Measurements from ENCODE around the gene RGS17. TPM values are rescaled to one million over a fixed set of nuclear protein-coding genes. Genes with fewer than 3 reads are reported as not detected.
"Not testable (repeated sequence)": the region's sequence is repeated elsewhere in the genome, so short reads cannot be mapped to it uniquely, and the experiment has no call there.

The RGS17 gene
- polyA plus RNA-seq, 1 donor, result 0.74 TPM

DNA sequence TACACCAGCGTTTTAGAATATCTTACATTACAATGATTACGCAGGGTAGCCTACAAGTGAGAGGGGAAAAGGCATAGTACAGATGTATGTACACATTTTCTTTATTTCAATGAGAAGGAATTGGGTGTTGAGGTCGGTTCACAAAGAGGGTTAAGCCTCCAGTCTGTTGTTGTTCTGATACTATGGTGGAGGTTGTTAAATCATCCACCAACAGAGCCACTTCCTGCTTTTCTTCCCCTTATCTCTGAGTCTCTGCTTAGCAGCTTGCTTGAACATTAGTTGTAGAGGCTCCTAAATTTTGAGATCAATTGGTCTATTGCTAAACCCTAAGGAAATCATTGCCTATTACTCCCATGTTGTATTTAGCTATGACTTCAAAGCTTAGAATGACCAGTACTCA is 7.3 kb downstream of the RGS17 start:
- no peak for DNase-seq

GRCh38 chr6:153121311-153121710 is 9.8 kb downstream of the RGS17 start:
- DNase-seq, result no peak

- DNase-seq, result no peak
Measured at GRCh38 chr6:153117986-153118879, 12.8 kb downstream of the RGS17 start.

GRCh38 chr6:153111082-153111481 is 20.0 kb downstream of the RGS17 start:
- not testable (repeated sequence) for DNase-seq

- DNase-seq, result not testable (repeated sequence)
Measured at GRCh38 chr6:153110612-153111011, 20.5 kb downstream of the RGS17 start.

GRCh38 chr6:153108315-153108714 is 22.8 kb downstream of the RGS17 start:
- no peak for DNase-seq

DNA sequence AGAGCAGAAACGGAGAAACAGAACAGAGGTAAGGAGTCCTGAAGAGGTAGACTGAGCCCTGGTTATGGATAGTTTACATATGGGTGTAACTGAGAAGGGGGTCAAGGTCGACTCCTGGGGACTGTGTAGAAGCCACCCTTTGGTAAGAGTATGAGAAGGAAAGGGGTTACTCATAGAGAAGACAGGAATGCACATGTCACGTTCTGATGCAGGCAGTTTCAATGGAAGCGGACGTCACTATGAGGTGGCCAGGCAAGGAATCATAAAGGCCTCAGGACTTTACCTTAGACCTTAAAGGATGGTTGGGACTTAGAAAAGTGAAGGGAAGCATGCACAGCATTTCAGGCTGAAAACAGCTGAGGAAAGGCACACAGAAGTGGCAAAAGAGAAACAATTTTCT is 25.1 kb downstream of the RGS17 start:
- no peak for DNase-seq

DNA sequence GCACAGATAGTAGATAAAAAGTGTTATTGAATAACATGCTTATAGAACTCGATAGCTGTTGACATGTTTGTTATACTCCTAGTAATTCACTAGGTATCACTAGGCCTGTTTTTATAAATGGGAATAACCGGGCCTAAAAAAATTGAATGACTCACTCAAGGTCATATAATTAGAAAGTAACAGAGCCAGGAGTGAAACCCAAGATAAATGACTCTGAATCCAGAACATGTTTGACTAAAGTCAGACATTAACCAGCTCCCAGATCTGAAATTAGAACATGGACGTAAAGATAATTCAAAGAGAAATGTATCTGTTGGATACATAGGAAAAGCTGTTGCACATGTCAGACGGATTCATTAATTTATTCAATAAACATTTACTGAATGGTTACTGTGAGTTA is 26.9 kb downstream of the RGS17 start:
- DNase-seq, result no peak

DNA sequence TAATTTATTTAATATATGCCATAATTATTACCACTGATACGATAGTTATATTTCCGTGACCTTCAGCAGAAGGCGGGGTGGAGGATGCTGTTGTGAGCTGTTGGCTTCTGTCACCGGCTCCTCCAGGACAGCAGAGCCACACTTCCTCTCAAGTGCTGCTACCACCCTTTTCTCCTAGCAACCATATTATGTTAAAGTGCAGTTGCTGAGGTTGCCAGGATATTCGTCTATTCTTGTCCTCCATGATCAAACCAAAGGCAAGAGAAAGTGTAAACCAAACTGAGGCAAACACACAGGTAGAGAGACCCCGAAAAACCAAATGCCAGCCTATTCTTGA is 27.8 kb downstream of the RGS17 start:
- no peak for DNase-seq

GRCh38 chr6:153102605-153103318 is 28.3 kb downstream of the RGS17 start:
- DNase-seq, result no peak

- DNase-seq, result no peak
Measured at GRCh38 chr6:153101461-153101860, 29.6 kb downstream of the RGS17 start.

- no peak for DNase-seq
Measured at GRCh38 chr6:153099636-153100035, 31.4 kb downstream of the RGS17 start.

DNA sequence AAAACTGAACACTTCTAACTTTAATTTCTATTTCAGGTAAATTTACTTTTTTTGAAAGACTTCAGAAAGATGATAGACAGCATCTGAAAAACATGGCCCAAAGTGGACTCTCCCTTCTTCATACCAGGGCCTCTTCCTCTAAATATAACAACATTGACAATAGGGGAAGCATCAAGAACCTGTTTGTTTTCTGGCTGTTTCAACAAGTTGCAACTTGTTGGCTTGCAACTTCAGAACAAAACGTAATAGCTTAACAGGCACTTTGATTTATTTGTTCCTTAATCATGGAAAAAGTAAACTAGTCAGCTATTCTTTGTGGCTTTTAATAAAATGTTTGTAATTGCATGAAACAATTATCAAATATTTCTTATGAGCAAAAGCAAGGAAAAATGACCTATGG is 34.3 kb downstream of the RGS17 start:
- DNase-seq, result no peak

GRCh38 chr6:153096031-153096430 is 35.1 kb downstream of the RGS17 start:
- peak; percentile 16 for DNase-seq

DNA sequence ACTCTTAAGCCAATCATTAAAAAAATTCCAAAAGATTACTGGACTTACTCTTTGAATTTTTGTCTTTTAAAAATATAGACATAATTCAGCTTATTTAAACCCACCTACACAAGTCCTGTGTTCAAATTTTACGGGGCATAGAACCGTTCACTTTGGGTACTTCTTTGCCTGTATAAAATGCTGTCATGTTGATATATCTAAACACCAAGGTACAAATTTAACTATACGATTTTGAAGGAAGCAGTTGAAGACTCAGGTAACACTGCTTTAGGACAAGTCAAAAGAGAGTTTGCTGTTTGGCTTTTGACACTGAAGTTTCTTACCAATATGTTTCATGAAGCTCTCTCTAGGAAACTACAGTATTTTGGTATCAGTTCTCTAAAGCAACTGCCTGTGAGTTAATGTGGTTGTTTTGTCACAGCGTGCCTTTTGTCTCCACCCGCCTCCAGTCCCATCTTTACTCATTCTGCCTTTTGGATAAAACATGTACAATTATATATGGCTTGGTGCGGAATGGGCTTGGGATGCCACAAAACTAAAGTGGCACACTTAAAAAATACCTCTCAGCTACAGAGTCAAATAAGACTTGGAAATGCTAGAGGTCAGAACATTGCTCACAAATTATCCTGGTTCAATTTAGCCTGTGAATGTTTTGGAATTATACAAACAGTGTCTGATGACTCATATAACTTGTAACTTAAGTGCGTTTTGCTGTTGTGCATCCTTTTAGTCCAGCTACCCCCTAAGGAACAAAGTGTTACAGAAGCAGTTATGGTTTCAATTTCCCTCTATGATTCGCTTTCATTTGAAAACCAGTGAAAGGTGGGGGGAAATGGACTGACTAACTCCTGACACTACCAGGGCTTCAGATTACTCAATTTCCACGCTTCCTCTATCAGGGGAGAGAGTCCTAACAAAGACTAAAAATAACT is 38.7 kb downstream of the RGS17 start:
- DNase-seq, result no peak

- DNase-seq, result no peak
Measured at GRCh38 chr6:153090241-153090930, 40.7 kb downstream of the RGS17 start.

DNA sequence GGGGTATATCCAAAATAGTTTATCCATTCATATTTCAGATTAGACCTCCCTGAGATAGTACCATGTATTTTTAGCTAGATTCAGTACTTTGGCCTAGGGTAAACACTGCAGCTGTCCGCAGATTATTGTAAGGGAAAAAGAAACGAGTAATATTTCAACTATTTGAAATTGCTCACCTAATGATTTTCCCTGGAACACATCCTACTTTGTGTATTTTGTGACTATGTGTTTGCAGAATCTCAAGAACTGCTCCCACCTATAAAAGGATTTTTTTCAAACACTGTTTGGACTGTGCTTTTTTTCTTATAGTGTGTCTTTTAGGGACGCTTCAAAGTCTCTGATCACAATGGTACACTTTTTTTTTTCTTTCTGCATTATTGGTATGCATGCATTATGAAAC is 42.3 kb downstream of the RGS17 start:
- no peak for DNase-seq

DNA sequence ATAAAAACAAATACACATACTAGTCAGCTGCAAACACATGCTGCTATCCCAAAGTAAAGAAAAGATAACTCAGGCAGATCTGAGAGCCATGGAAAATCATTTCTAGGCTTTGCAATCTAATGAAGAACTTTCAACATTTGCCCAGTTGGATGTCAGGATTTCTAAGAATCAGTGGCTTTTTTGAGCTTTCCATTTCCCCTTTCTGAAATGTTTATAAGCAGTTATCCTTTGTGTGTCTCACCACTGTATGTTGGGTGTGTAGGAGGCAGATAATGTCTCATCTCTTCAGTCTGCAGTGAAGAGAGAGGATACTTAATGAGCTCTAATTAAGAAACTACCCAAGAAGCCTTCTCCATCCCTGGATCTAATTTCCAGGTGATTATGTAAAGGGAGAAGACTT is 43.6 kb downstream of the RGS17 start:
- no peak for DNase-seq

- DNase-seq, result no peak
Measured at GRCh38 chr6:153086225-153086990, 44.7 kb downstream of the RGS17 start.

- no peak for DNase-seq
Measured at GRCh38 chr6:153085239-153085638, 45.8 kb downstream of the RGS17 start.

GRCh38 chr6:153084393-153084792 is 46.7 kb downstream of the RGS17 start:
- DNase-seq, result no peak

DNA sequence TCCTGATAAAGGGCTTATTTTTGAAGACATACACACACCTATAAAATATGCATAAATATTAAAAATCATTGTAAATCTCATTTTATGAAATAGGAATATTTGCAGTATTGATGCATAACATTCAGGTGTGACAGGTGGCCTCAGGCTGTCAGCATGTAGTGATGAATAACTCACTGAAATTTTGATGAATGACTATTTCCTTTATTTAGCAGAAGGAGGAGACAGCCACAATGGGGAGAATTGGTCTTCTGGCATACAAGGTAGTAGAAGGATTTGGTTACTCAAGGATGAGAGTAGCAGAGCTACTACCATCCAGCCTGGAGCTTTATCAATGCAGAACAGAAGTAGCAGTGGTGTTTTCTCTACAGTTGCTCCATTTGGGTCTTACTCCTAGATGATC is 47.2 kb downstream of the RGS17 start:
- no peak for DNase-seq

All from hindlimb muscle (tissue), 1 donor.